Prostate gland (tissue), 2 donors: ENCODE data around the gene MXRA5.

Experiments
- POLR2AphosphoS5 ChIP-seq: sonication (generic); formaldehyde crosslinking; IDR thresholded peaks from one replicate; pipeline ENCODE4 v1.6.1; 2017; ENCODE audit warnings: antibody characterized with exemption
- TF ChIP-seq, protein P1 (sequence below), 4 experiments: fragments of 200-600 bp in 2 of 4; fragments of 450-650 bp in 2 of 4; sonication (generic) in 2 of 4; IDR thresholded peaks; 1 replicate in 3 of 4; 2 replicates in 1 of 4; pipeline ENCODE4 v1.5.1; 2016 to 2019; ENCODE audit warnings: antibody characterized with exemption in 4 of 4, mild to moderate bottlenecking in 2 of 4, moderate library complexity in 2 of 4

DNA sequence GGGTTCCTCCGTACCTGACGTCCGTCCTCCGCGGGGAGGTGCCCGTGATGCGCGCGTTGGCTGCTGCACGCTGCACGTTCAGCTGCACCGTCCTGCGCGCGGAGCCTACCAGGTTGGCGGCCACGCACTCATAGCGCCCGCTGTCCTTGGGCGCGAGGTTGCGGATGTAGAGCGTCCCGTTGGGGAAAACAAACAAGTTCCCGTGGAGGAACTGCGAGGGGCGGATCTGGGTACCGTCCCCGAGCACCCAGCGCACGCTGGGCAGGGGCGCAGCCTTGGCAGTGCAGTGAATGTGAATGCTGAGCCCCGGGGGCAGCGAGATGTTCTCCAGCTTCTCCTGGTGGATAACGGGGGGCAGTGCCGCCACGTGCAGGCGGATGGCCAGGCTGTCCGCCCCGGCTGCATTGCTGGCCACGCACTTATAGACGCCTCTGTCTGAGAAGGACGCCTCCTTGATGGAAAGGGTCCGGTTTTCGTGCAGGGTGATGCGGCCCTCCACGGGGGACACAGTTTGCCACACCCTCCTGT lies 29.2 kb downstream of the MXRA5 start:
- TF ChIP-seq, protein P1, sequence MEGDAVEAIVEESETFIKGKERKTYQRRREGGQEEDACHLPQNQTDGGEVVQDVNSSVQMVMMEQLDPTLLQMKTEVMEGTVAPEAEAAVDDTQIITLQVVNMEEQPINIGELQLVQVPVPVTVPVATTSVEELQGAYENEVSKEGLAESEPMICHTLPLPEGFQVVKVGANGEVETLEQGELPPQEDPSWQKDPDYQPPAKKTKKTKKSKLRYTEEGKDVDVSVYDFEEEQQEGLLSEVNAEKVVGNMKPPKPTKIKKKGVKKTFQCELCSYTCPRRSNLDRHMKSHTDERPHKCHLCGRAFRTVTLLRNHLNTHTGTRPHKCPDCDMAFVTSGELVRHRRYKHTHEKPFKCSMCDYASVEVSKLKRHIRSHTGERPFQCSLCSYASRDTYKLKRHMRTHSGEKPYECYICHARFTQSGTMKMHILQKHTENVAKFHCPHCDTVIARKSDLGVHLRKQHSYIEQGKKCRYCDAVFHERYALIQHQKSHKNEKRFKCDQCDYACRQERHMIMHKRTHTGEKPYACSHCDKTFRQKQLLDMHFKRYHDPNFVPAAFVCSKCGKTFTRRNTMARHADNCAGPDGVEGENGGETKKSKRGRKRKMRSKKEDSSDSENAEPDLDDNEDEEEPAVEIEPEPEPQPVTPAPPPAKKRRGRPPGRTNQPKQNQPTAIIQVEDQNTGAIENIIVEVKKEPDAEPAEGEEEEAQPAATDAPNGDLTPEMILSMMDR (IDR thresholded peaks at IDR 0.05): no peak
- no peak for TF ChIP-seq POLR2AphosphoS5
